Measurements from ENCODE around the gene INSR. TPM values are rescaled to one million over a fixed set of nuclear protein-coding genes. Genes with fewer than 3 reads are reported as not detected.
A peak's percentile ranks its signal among the peaks of the same experiment; 100 is the strongest.

The INSR gene
- total RNA-seq, 4 donors from 2014 or later = 38.9 to 101 (median 67.7) TPM

DNA sequence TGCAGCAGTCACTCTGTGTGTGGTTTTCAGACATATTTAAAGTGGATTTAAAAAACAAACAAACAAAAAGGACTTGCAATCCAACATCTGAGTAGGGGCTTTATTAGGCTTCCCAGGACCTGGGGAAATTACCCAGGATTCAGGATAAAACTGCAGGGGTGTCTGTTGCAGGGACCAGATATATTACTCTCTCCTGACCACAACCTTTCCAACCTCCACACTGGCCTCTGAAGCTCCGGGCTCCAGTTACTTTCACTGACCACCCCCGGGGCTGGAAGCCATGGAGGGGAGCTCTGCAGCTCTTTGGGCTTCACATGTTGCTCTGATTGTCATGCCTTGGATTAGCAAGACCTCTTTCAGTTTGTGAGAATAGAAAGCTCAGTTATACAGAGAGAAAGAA, 75.2 kb downstream of the INSR start:
- intact Hi-C loops (cut with DNase I) = no loop called here
- no peak for TF ChIP-seq POLR2A (IDR thresholded peaks at IDR 0.05)
- TF ChIP-seq, protein P1, sequence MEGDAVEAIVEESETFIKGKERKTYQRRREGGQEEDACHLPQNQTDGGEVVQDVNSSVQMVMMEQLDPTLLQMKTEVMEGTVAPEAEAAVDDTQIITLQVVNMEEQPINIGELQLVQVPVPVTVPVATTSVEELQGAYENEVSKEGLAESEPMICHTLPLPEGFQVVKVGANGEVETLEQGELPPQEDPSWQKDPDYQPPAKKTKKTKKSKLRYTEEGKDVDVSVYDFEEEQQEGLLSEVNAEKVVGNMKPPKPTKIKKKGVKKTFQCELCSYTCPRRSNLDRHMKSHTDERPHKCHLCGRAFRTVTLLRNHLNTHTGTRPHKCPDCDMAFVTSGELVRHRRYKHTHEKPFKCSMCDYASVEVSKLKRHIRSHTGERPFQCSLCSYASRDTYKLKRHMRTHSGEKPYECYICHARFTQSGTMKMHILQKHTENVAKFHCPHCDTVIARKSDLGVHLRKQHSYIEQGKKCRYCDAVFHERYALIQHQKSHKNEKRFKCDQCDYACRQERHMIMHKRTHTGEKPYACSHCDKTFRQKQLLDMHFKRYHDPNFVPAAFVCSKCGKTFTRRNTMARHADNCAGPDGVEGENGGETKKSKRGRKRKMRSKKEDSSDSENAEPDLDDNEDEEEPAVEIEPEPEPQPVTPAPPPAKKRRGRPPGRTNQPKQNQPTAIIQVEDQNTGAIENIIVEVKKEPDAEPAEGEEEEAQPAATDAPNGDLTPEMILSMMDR (IDR thresholded peaks at IDR 0.05) = no peak
- Histone ChIP-seq H3K36me3 (no peaks in the 10 kb centered on the region), H3K4me3 (replicated peaks in 1 of 3) (no peak overlapping the region), H3K9me3 (no peaks in the 10 kb centered on the region), H3K27ac (no peak overlapping the region), H3K4me1 (peaks cover 2 to 11% of the 10 kb centered on the region in 2 donors), H3K27me3 (no peaks in the 10 kb centered on the region)
- no peak for DNase-seq
- 81% methylated on average over 2 of the region's 2 CpGs for WGBS, 2 donors

DNA sequence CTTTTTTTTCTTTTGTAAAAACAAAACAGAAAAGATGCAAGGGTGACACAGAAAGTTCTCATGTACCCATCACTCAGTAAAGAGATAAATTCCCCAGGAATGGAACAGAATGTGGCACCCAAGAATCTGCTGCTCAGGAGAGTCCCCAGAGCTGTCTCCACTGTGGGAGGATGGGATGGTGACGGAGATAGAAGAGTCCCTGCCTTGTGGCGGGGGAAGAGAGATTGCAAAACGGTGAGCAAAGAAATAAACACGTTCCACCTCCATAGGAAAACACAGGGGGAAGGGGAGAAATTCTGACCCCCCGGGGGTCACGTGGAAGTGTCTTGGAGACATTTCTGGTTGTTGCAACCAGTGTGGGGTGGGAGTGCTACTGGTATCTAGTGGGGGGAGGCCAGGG, 76.4 kb downstream of the INSR start:
- 86 to 91% methylated on average over 6 of the region's 6 CpGs for WGBS, 2 donors
- no peaks in the 10 kb centered on the region for H3K36me3 ChIP-seq
- H3K27me3 ChIP-seq = no peaks in the 10 kb centered on the region
- TF ChIP-seq, protein P1 (IDR thresholded peaks at IDR 0.05) = no peak
- TF ChIP-seq POLR2A (IDR thresholded peaks at IDR 0.05) = no peak
- no peak for DNase-seq
- H3K4me3 ChIP-seq (replicated peaks in 1 of 3) = no peak overlapping the region
- intact Hi-C loops (cut with DNase I) = no loop called here
- H3K27ac ChIP-seq = no peak overlapping the region
- H3K9me3 ChIP-seq = no peaks in the 10 kb centered on the region
- peaks cover 0 to 13% of the 10 kb centered on the region in 2 donors for H3K4me1 ChIP-seq

DNA sequence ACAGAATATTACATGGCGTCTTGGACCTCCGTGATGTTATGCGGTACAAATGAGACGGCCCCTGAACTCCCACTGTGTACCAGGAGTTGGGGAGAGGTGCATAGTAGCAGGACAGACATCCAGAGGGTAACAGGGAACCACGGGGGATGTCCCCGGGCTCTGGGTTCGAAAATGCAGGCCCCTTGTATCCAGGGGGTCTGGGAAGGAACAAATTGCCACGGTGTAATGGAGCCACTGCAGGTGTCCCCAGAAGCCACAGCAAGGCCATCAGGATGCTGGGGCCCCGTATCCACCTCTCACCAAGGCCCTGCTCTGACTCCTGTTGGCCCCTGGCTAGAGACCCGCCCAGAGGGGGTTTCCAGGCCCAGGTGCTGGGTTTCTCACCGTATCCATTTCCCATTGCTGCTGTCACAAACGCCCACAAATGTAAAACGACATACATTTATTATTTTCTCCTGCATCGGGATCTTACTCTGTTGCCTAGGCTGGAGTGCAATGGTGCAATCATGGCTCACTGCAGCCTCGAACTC, 77.8 kb downstream of the INSR start:
- 89 to 91% methylated on average over 14 to 15 of the region's 15 CpGs for WGBS, 2 donors
- no peaks in the 10 kb centered on the region for H3K27me3 ChIP-seq
- no peaks in the 10 kb centered on the region for H3K9me3 ChIP-seq
- no peak for DNase-seq
- intact Hi-C loops (cut with DNase I) = no loop called here
- peaks cover 0 to 23% of the 10 kb centered on the region in 2 donors for H3K4me1 ChIP-seq
- no peaks in the 10 kb centered on the region for H3K36me3 ChIP-seq
- TF ChIP-seq POLR2A (IDR thresholded peaks at IDR 0.05) = no peak
- TF ChIP-seq, protein P1 (IDR thresholded peaks at IDR 0.05) = no peak
- H3K27ac ChIP-seq = no peak overlapping the region
- H3K4me3 ChIP-seq (replicated peaks in 1 of 3) = no peak overlapping the region

DNA sequence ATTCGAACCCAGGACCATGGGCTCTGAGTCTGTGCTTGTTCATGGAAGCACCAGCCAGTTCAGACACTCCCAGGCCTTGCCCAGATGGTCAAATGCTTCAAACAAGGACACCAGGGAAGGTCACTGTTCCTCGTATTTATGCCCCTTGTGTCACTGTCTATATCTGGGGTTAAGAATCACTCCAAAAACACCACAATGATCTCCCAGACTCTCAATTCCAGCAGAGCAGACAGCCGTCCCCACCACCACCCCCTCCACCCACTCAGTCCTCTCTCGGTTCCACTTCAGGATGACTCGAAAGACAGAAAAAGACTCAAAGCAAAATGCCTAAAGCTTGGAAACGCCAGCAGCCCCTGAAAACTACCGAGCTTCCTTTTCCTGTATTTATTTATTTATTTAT, 79.0 kb downstream of the INSR start:
- 60 to 62% methylated on average over 7 of the region's 7 CpGs for WGBS, 2 donors
- Histone ChIP-seq H3K9me3 (no peaks in the 10 kb centered on the region), H3K4me3 (replicated peaks in 1 of 3) (no peak overlapping the region), H3K36me3 (no peaks in the 10 kb centered on the region), H3K27me3 (no peaks in the 10 kb centered on the region), H3K4me1 (peaks cover 0 to 27% of the 10 kb centered on the region in 2 donors), H3K27ac (peak overlapping the region in 1 of 3 donors; percentile 2)
- intact Hi-C loops (cut with DNase I) = no loop called here
- TF ChIP-seq, protein P1 (IDR thresholded peaks at IDR 0.05) = no peak
- TF ChIP-seq POLR2A (IDR thresholded peaks at IDR 0.05) = no peak
- DNase-seq = no peak

DNA sequence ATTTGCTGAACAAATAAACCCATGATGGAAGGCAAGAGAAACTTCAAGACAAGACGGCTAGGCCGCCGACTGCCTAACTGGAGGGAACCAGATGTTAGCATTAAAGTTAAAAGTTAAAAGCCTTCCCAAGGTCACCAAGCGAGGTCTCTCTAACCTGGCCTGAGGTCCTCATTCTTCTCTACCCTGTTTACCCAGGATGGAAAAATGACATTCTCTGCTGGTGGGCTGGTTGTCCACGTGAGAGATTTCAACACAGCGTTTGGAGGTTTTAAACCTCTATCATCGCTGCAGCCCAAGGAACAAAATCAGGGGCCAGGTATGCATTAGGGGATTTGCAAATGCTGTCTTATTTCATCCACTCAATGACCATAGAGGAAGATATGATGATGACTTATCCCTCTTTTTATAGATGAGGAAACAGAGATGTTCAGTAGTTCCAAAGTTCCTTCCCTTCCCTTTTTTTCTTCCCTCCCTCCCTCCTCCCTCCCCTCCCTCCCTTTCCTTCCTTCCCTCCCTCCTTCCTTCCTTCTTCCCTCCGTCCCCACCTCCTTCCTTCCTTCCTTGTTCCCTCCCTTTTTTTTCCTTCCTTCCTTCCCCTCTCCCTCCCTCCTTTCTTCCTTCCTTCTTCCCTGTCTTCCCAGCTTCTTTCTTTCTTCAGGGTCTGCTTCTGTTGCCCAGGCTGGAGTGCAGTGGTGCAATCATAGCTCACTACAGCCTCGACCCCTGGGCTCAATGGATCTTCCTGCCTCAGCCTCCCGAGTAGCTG, 79.7 kb downstream of the INSR start:
- intact Hi-C loops (cut with DNase I) = no loop called here
- H3K4me3 ChIP-seq (replicated peaks in 1 of 3) = no peak overlapping the region
- DNase-seq = no peak
- no peaks in the 10 kb centered on the region for H3K36me3 ChIP-seq
- TF ChIP-seq, protein P1 (IDR thresholded peaks at IDR 0.05) = no peak
- TF ChIP-seq POLR2A (IDR thresholded peaks at IDR 0.05) = no peak
- peak overlapping the region in 1 of 3 donors; percentile 2 for H3K27ac ChIP-seq
- no peaks in the 10 kb centered on the region for H3K9me3 ChIP-seq
- peaks cover 0 to 27% of the 10 kb centered on the region in 2 donors for H3K4me1 ChIP-seq
- no peaks in the 10 kb centered on the region for H3K27me3 ChIP-seq
- 84 to 91% methylated on average over 10 of the region's 10 CpGs for WGBS, 2 donors

Measured in thyroid gland (tissue), 4 donors.